Neural cell (in vitro differentiated cells): Measurements from ENCODE around the gene BCAP29. TPM values are rescaled to one million over a fixed set of nuclear protein-coding genes. Genes with fewer than 3 reads are reported as not detected.

Source experiments
- H2AFZ ChIP-seq: fragments of 200-600, 300-800 bp; sonication (generic), shearing (Covaris generic); 2 replicates; pipeline ENCODE4 v1.6.0; 2014; ENCODE audit warnings: low read depth, mild to moderate bottlenecking, antibody characterized with exemption, low read length, moderate library complexity
- H3F3A ChIP-seq: fragments of 200-600 bp; shearing (Covaris generic); 2 replicates; pipeline ENCODE4 v1.6.1; 2016; ENCODE audit warnings: mild to moderate bottlenecking, moderate library complexity, mixed read lengths, antibody characterized with exemption, low read length; ENCODE audit not compliant: insufficient read depth, poor library complexity, severe bottlenecking
- H3K27ac ChIP-seq: fragments of 200-600, 300-800 bp; sonication (generic), shearing (Covaris generic); 2 replicates; pipeline ENCODE4 v1.5.1; 2014; ENCODE audit warnings: mild to moderate bottlenecking, low read length, moderate library complexity
- H3K27me3 ChIP-seq: fragments of 300-800, 200-600 bp; sonication (generic), shearing (Covaris generic); 2 replicates; pipeline ENCODE4 v1.6.0; 2014; ENCODE audit warnings: mild to moderate bottlenecking, low read depth, low read length, moderate library complexity; ENCODE audit not compliant: insufficient read depth
- H3K36me3 ChIP-seq: fragments of 300-800, 200-600 bp; sonication (generic), shearing (Covaris generic); 2 replicates; pipeline ENCODE4 v1.5.1; 2014; ENCODE audit warnings: mild to moderate bottlenecking, antibody characterized with exemption, low read length, moderate library complexity; ENCODE audit not compliant: insufficient read depth
- H3K4me2 ChIP-seq: fragments of 300-800, 200-600 bp; sonication (generic), shearing (Covaris generic); 2 replicates; pipeline ENCODE4 v1.6.0; 2014; ENCODE audit warnings: mild to moderate bottlenecking, low read length
- H3K4me3 ChIP-seq: fragments of 300-800, 200-600 bp; sonication (generic), shearing (Covaris generic); 2 replicates; pipeline ENCODE4 v1.5.1; 2014; ENCODE audit warnings: mild to moderate bottlenecking, low read length, moderate library complexity
- H3K79me2 ChIP-seq: fragments of 200-600 bp; shearing (Covaris generic); replicated peaks from 2 replicates; pipeline ENCODE4 v1.6.0; 2014; ENCODE audit warnings: mild to moderate bottlenecking, low read length, moderate library complexity; ENCODE audit not compliant: insufficient read depth
- H3K9ac ChIP-seq: fragments of 300-800, 200-600 bp; sonication (generic), shearing (Covaris generic); 2 replicates; pipeline ENCODE4 v1.6.1; 2016; ENCODE audit warnings: mild to moderate bottlenecking, low read length, mixed read lengths
- H3K9me2 ChIP-seq: fragments of 200-600 bp; shearing (Covaris generic); 2 replicates; pipeline ENCODE4 v1.6.1; 2016; ENCODE audit warnings: mild to moderate bottlenecking, low read length, mixed read lengths; ENCODE audit not compliant: insufficient read depth
- H3K9me3 ChIP-seq: fragments of 200-600, 300-800 bp; sonication (generic), shearing (Covaris generic); 2 replicates; pipeline ENCODE4 v1.6.1; 2016; ENCODE audit warnings: mild to moderate bottlenecking, mixed run types, low read length, moderate library complexity, mixed read lengths
- H4K20me1 ChIP-seq: fragments of 200-600 bp; shearing (Covaris generic); 2 replicates; pipeline ENCODE4 v1.6.1; 2016; ENCODE audit warnings: mild to moderate bottlenecking, mixed run types; ENCODE audit not compliant: insufficient read depth
- EP300 ChIP-seq: fragments of 450-650 bp; conservative IDR thresholded peaks from 2 replicates; pipeline ENCODE4 v1.6.1; 2014; ENCODE audit warnings: antibody characterized with exemption, mild to moderate bottlenecking, moderate library complexity; ENCODE audit not compliant: poor library complexity, severe bottlenecking
- EZH2 ChIP-seq: fragments of 200-600, 300-800 bp; shearing (Covaris generic), sonication (generic); IDR thresholded peaks from 2 replicates; pipeline ENCODE4 v1.6.1; 2014; ENCODE audit warnings: antibody characterized with exemption, low read length, borderline replicate concordance, mild to moderate bottlenecking; ENCODE audit not compliant: insufficient read depth, poor library complexity, severe bottlenecking
- MXI1 ChIP-seq: fragments of 450-650 bp; conservative IDR thresholded peaks from 2 replicates; pipeline ENCODE4 v1.6.1; 2014; ENCODE audit warnings: antibody characterized with exemption, mild to moderate bottlenecking; ENCODE audit not compliant: poor library complexity, severe bottlenecking
- POLR2AphosphoS5 ChIP-seq: IDR thresholded peaks from 2 replicates; pipeline ENCODE4 v1.6.1; 2012
- RAD21 ChIP-seq: fragments of 450-650 bp; conservative IDR thresholded peaks from 2 replicates; pipeline ENCODE4 v1.6.1; 2014; ENCODE audit warnings: antibody characterized with exemption, mild to moderate bottlenecking, moderate library complexity
- SMC3 ChIP-seq: fragments of 450-650 bp; conservative IDR thresholded peaks from 2 replicates; pipeline ENCODE4 v1.6.1; 2014; ENCODE audit warnings: antibody characterized with exemption, mild to moderate bottlenecking, moderate library complexity; ENCODE audit not compliant: poor library complexity
- TAF1 ChIP-seq: IDR thresholded peaks from 2 replicates; pipeline ENCODE4 v1.6.1; 2012; ENCODE audit warnings: low read depth
- polyA plus RNA-seq: library from polyadenylated mRNA; depleted of rRNA; stranded (reverse); fragments of >200 nt; gene quantifications from 2 replicates; pipeline ENCODE4 v1.2.3, GENCODE V29; 2014
- TF ChIP-seq, protein P1 (sequence below): fragments of 450-650 bp; IDR thresholded peaks from 2 replicates; pipeline ENCODE4 v1.5.1; 2014; ENCODE audit warnings: antibody characterized with exemption, mild to moderate bottlenecking, moderate library complexity; ENCODE audit not compliant: poor library complexity, severe bottlenecking
- TF ChIP-seq, protein P2 (sequence below): IDR thresholded peaks from 2 replicates; pipeline ENCODE4 v1.6.1; 2012; ENCODE audit warnings: borderline replicate concordance

Gene BCAP29
- polyA plus RNA-seq, 1 donor from 2014 or later, result 51.5 TPM

DNA sequence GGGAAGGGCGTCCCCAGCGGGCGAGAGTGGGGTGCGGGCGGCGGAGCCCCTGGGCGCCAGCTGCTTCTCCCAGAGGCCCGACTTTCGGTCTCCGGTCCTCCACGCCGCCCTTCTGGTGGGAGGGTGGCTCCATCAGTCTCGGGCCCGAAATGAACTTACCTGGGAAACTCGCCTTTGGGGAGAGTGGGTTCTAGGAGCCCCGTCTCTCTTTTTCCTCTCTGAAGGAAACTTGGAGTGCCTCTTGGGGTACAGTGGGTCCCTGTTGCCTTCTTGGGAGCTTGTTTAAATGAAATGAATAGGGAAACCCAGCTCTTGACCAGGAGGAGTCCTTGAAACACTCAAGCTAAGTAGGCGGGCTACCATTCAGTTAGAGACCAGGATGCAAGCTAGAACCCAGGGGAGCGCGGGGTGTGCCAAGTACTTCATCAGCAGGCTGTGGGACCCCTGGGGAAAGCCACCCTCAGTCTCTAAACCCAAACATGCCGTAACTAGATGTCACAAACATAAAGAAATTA, 81.9 kb downstream of the BCAP29 start:
- no peaks in the 10 kb centered on the region for H4K20me1 ChIP-seq
- TF ChIP-seq EP300 (no peak), POLR2AphosphoS5 (no peak), MXI1 (peak; percentile 1), TAF1 (no peak), RAD21 (no peak), SMC3 (no peak), EZH2 (no peak)
- TF ChIP-seq, protein P1, sequence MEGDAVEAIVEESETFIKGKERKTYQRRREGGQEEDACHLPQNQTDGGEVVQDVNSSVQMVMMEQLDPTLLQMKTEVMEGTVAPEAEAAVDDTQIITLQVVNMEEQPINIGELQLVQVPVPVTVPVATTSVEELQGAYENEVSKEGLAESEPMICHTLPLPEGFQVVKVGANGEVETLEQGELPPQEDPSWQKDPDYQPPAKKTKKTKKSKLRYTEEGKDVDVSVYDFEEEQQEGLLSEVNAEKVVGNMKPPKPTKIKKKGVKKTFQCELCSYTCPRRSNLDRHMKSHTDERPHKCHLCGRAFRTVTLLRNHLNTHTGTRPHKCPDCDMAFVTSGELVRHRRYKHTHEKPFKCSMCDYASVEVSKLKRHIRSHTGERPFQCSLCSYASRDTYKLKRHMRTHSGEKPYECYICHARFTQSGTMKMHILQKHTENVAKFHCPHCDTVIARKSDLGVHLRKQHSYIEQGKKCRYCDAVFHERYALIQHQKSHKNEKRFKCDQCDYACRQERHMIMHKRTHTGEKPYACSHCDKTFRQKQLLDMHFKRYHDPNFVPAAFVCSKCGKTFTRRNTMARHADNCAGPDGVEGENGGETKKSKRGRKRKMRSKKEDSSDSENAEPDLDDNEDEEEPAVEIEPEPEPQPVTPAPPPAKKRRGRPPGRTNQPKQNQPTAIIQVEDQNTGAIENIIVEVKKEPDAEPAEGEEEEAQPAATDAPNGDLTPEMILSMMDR, result peak; percentile 31
- TF ChIP-seq, protein P2, sequence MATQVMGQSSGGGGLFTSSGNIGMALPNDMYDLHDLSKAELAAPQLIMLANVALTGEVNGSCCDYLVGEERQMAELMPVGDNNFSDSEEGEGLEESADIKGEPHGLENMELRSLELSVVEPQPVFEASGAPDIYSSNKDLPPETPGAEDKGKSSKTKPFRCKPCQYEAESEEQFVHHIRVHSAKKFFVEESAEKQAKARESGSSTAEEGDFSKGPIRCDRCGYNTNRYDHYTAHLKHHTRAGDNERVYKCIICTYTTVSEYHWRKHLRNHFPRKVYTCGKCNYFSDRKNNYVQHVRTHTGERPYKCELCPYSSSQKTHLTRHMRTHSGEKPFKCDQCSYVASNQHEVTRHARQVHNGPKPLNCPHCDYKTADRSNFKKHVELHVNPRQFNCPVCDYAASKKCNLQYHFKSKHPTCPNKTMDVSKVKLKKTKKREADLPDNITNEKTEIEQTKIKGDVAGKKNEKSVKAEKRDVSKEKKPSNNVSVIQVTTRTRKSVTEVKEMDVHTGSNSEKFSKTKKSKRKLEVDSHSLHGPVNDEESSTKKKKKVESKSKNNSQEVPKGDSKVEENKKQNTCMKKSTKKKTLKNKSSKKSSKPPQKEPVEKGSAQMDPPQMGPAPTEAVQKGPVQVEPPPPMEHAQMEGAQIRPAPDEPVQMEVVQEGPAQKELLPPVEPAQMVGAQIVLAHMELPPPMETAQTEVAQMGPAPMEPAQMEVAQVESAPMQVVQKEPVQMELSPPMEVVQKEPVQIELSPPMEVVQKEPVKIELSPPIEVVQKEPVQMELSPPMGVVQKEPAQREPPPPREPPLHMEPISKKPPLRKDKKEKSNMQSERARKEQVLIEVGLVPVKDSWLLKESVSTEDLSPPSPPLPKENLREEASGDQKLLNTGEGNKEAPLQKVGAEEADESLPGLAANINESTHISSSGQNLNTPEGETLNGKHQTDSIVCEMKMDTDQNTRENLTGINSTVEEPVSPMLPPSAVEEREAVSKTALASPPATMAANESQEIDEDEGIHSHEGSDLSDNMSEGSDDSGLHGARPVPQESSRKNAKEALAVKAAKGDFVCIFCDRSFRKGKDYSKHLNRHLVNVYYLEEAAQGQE, result no peak
- no peaks in the 10 kb centered on the region for H3K36me3 ChIP-seq
- H3K79me2 ChIP-seq, result no peaks in the 10 kb centered on the region
- peak overlapping the region; percentile 86 for H3K4me3 ChIP-seq
- H3K4me2 ChIP-seq, result peak overlapping the region; percentile 60
- no peaks in the 10 kb centered on the region for H3K9me3 ChIP-seq
- H3K9ac ChIP-seq, result peak overlapping the region; percentile 42
- no peak overlapping the region for H3K27ac ChIP-seq
- H2AFZ ChIP-seq, result no peak overlapping the region
- no peaks in the 10 kb centered on the region for H3F3A ChIP-seq
- H3K9me2 ChIP-seq, result no peaks in the 10 kb centered on the region
- H3K27me3 ChIP-seq, result peaks cover 60% of the 10 kb centered on the region

DNA sequence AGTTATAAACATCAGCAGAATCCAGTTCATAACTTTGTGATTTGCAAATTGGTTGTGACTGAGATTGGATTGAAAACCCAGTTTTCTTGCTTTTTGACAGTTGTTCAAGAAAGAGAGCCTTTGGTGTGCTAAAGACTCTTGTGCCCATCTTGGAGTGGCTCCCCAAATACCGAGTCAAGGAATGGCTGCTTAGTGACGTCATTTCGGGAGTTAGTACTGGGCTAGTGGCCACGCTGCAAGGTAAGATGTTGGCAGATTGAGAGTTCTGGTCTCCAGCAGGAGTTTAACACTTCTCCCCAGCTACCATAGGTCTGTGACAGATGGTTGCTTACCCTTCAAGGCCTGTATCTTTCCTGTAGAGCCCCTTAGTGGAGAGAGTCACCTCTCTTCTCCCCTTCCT, 83.2 kb downstream of the BCAP29 start:
- Histone ChIP-seq H3K4me3 (no peak overlapping the region), H3K9me2 (no peaks in the 10 kb centered on the region), H2AFZ (no peak overlapping the region), H3K79me2 (no peaks in the 10 kb centered on the region), H3K36me3 (no peaks in the 10 kb centered on the region), H3K27me3 (peaks cover 53% of the 10 kb centered on the region), H3K9me3 (no peaks in the 10 kb centered on the region), H3K9ac (no peak overlapping the region), H3F3A (no peaks in the 10 kb centered on the region), H3K4me2 (no peak overlapping the region), H4K20me1 (no peaks in the 10 kb centered on the region), H3K27ac (no peak overlapping the region)
- TF ChIP-seq, protein P2, result no peak
